ENCODE results near the gene FAM234A. TPM values are rescaled to one million over a fixed set of nuclear protein-coding genes. Genes with fewer than 3 reads are reported as not detected.

The FAM234A gene
- total RNA-seq, 1 experiment from 2014 or later, result 72.4 TPM

DNA sequence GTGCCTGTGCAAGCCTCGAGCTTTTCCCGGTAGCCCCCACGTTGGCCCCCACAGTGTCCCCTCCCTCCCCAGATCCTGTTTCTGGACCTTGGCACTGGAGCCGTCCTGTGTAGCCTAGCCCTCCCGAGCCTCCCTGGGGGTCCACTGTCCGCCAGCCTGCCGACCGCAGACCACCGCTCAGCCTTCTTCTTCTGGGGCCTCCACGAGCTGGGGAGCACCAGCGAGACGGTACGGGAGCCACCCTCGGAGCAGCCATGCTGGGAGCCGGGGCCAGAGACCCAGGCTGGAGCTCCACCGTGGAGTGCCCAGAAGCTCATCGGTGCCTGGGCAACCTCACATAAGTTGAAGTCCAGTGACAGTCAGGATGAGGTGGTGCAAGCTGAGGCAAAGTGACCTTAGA, 29.3 kb downstream of the FAM234A start:
- Histone ChIP-seq H3K4me1 (ENCODE audit: insufficient read depth, low read length, poor library complexity, severe bottlenecking) (no peaks in the 10 kb centered on the region), H3K36me3 (ENCODE audit: insufficient read depth, low read length, poor library complexity, severe bottlenecking) (peaks cover 14% of the 10 kb centered on the region), H3K27ac (ENCODE audit: low read depth, low read length, poor library complexity, severe bottlenecking) (no peak overlapping the region), H3K27me3 (replicated peaks; ENCODE audit: insufficient read depth, low read depth, low read length, poor library complexity) (no peaks in the 10 kb centered on the region), H3K4me3 (ENCODE audit: low read depth, low read length, poor library complexity, severe bottlenecking) (no peak overlapping the region), H3K9me3 (ENCODE audit: low read depth, low read length, poor library complexity, severe bottlenecking) (no peaks in the 10 kb centered on the region)
- DNase-seq (ENCODE audit: low spot score), result no peak
- intact Hi-C loops (cut with micrococcal nuclease; ENCODE audit: unreplicated experiment), result no loop called here
- TF ChIP-seq EZH2 (IDR thresholded peaks at IDR 0.05; ENCODE audit: borderline replicate concordance, low read depth, low read length, poor library complexity, severe bottlenecking), result no peak
- TF ChIP-seq, protein P1, sequence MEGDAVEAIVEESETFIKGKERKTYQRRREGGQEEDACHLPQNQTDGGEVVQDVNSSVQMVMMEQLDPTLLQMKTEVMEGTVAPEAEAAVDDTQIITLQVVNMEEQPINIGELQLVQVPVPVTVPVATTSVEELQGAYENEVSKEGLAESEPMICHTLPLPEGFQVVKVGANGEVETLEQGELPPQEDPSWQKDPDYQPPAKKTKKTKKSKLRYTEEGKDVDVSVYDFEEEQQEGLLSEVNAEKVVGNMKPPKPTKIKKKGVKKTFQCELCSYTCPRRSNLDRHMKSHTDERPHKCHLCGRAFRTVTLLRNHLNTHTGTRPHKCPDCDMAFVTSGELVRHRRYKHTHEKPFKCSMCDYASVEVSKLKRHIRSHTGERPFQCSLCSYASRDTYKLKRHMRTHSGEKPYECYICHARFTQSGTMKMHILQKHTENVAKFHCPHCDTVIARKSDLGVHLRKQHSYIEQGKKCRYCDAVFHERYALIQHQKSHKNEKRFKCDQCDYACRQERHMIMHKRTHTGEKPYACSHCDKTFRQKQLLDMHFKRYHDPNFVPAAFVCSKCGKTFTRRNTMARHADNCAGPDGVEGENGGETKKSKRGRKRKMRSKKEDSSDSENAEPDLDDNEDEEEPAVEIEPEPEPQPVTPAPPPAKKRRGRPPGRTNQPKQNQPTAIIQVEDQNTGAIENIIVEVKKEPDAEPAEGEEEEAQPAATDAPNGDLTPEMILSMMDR (conservative IDR thresholded peaks at IDR 0.05; ENCODE audit: low read depth, low read length), result no peak
- CTCF ChIA-PET, result no interaction called here
- POLR2A ChIA-PET (ENCODE audit: low non-redundant PET), result no interaction called here
- BruUV-seq (replicated peaks), result no TSS peak

DNA sequence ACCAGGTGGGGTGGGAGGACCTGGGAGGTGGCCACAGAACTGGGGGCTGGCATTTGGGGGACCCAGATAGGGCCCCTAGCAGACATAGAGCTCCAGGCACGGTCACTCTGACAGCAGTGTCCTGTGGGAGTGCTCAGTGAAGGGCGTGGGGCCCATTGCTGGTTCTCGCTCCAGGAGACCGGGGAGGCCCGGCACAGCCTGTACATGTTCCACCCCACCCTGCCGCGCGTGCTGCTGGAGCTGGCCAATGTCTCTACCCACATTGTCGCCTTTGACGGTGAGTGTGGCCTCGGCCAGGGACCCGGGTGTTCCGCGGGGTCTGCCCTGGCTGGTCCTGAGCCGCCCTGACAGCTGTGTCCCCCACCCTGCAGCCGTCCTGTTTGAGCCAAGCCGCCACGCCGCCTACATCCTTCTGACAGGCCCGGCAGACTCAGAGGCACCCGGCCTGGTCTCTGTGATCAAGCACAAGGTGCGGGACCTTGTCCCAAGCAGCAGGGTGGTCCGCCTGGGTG, 29.9 kb downstream of the FAM234A start:
- DNase-seq (ENCODE audit: low spot score), result no peak
- H3K4me3 ChIP-seq (ENCODE audit: low read depth, low read length, poor library complexity, severe bottlenecking), result no peak overlapping the region
- POLR2A ChIA-PET (ENCODE audit: low non-redundant PET), result no interaction called here
- no peak for TF ChIP-seq EZH2 (IDR thresholded peaks at IDR 0.05; ENCODE audit: borderline replicate concordance, low read depth, low read length, poor library complexity, severe bottlenecking)
- TF ChIP-seq, protein P1 (conservative IDR thresholded peaks at IDR 0.05; ENCODE audit: low read depth, low read length), result no peak
- no TSS peak for BruUV-seq (replicated peaks)
- H3K27ac ChIP-seq (ENCODE audit: low read depth, low read length, poor library complexity, severe bottlenecking), result no peak overlapping the region
- H3K27me3 ChIP-seq (replicated peaks; ENCODE audit: insufficient read depth, low read depth, low read length, poor library complexity), result no peaks in the 10 kb centered on the region
- CTCF ChIA-PET, result no interaction called here
- intact Hi-C loops (cut with micrococcal nuclease; ENCODE audit: unreplicated experiment), result no loop called here
- no peaks in the 10 kb centered on the region for H3K9me3 ChIP-seq (ENCODE audit: low read depth, low read length, poor library complexity, severe bottlenecking)
- H3K4me1 ChIP-seq (ENCODE audit: insufficient read depth, low read length, poor library complexity, severe bottlenecking), result no peaks in the 10 kb centered on the region
- peaks cover 14% of the 10 kb centered on the region for H3K36me3 ChIP-seq (ENCODE audit: insufficient read depth, low read length, poor library complexity, severe bottlenecking)

DNA sequence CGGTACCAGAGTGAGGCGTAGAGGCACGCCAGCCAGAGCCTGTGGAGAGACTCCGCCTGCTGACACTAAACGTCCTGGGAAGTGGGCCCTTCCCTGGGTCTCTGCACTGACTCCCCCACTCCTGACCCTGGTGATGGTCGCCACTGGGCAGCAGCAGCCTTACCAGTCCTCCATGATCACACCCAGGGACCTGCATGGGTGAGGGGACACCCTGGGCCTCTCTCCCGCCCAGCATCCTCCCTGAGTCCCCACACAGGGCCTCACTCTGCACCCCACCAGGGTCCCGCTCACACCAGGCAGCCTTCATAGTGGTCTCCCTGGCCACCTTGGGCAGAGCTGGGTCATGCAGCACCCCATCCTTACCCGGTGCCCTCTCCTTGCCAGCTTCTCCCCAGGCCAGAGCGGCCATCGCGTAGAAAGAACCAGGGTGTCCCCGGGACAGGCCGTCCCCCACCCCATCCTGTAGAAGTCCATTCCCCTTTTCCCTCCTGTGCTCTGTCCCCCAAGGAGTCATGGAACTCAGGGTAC, 30.4 kb downstream of the FAM234A start:
- ChIA-PET CTCF (no interaction called here), POLR2A (ENCODE audit: low non-redundant PET) (no interaction called here)
- H3K4me1 ChIP-seq (ENCODE audit: insufficient read depth, low read length, poor library complexity, severe bottlenecking), result no peaks in the 10 kb centered on the region
- intact Hi-C loops (cut with micrococcal nuclease; ENCODE audit: unreplicated experiment), result no loop called here
- BruUV-seq (replicated peaks), result no TSS peak
- no peaks in the 10 kb centered on the region for H3K9me3 ChIP-seq (ENCODE audit: low read depth, low read length, poor library complexity, severe bottlenecking)
- no peak for DNase-seq (ENCODE audit: low spot score)
- H3K36me3 ChIP-seq (ENCODE audit: insufficient read depth, low read length, poor library complexity, severe bottlenecking), result peaks cover 12% of the 10 kb centered on the region
- no peak overlapping the region for H3K4me3 ChIP-seq (ENCODE audit: low read depth, low read length, poor library complexity, severe bottlenecking)
- H3K27ac ChIP-seq (ENCODE audit: low read depth, low read length, poor library complexity, severe bottlenecking), result no peak overlapping the region
- H3K27me3 ChIP-seq (replicated peaks; ENCODE audit: insufficient read depth, low read depth, low read length, poor library complexity), result no peaks in the 10 kb centered on the region
- TF ChIP-seq, protein P1 (conservative IDR thresholded peaks at IDR 0.05; ENCODE audit: low read depth, low read length), result no peak
- TF ChIP-seq EZH2 (IDR thresholded peaks at IDR 0.05; ENCODE audit: borderline replicate concordance, low read depth, low read length, poor library complexity, severe bottlenecking), result no peak

Measured in A673 (cell line).